Kidney (tissue), 14 donors: ENCODE measurements around the gene ATP1A1. TPM values are rescaled to one million over a fixed set of nuclear protein-coding genes. Genes with fewer than 3 reads are reported as not detected.

Source experiments
- DNase-seq, 5 donors: peaks; one replicate each; pipeline ENCODE4 v3.0.0-alpha.2; 2013 to 2020
- FAIRE-seq: peaks from 2 replicates; lab custom pipeline; 2012; peaks lifted over from hg19 to GRCh38; lab: Jason Lieb, UNC
- H3K27ac ChIP-seq, 2 donors: one replicate each; pipeline ENCODE4 v1.7.0; 2013; ENCODE audit warnings: low read depth in 2 of 2, low read length in 2 of 2, inconsistent platforms in 1 of 2
- H3K27me3 ChIP-seq: one replicate; pipeline ENCODE4 v1.7.1; 2013; ENCODE audit warnings: low read length, inconsistent platforms; ENCODE audit not compliant: control insufficient read depth, insufficient read depth
- H3K36me3 ChIP-seq, 3 donors: one replicate each; pipeline versions ENCODE4 v1.7.0 to v1.7.1; 2013; ENCODE audit warnings: low read length in 3 of 3, control low read depth in 1 of 3, inconsistent platforms in 1 of 3; ENCODE audit not compliant: insufficient read depth in 3 of 3, control insufficient read depth in 2 of 3
- H3K4me1 ChIP-seq, 3 donors: one replicate each; pipeline versions ENCODE4 v1.7.0 to v1.7.1; 2013; ENCODE audit warnings: low read length in 3 of 3, inconsistent platforms in 1 of 3, low read depth in 1 of 3; ENCODE audit not compliant: control insufficient read depth in 2 of 3, insufficient read depth in 2 of 3
- H3K4me3 ChIP-seq, 3 donors: one replicate each; pipeline versions ENCODE4 v1.7.0 to v1.8.1; 2013; ENCODE audit warnings: low read length in 3 of 3, control low read depth in 1 of 3, inconsistent platforms in 1 of 3
- H3K9ac ChIP-seq, 3 donors: one replicate each; pipeline versions ENCODE4 v1.7.0 to v1.7.1; 2013; ENCODE audit warnings: low read length in 3 of 3, control low read depth in 1 of 3, inconsistent platforms in 1 of 3
- H3K9me3 ChIP-seq, 3 donors: one replicate each; pipeline versions ENCODE4 v1.7.0 to v1.7.1; 2013; ENCODE audit warnings: low read length in 3 of 3, control low read depth in 1 of 3, inconsistent platforms in 1 of 3; ENCODE audit not compliant: control insufficient read depth in 2 of 3, insufficient read depth in 1 of 3
- CTCF ChIP-seq: IDR thresholded peaks from 3 replicates; pipeline ENCODE4 v1.5.1; 2012; ENCODE audit warnings: mild to moderate bottlenecking, moderate library complexity, borderline replicate concordance; ENCODE audit not compliant: insufficient read depth; ENCODE audit errors: extremely low read depth
- intact Hi-C: fragments of 100-400 bp; cut with DNase I; formaldehyde crosslinking; loops from one replicate; pipeline ENCODE4 v1.11.1; 2022
- polyA plus RNA-seq: library from polyadenylated mRNA; stranded (reverse); fragments of 350-450 nt; fragmentation: Illumina TruSeq; extraction: RNeasy Lipid Tissue Mini Kit (QIAGEN cat#74804); gene quantifications from one replicate; pipeline ENCODE4 v1.2.3, GENCODE V29; 2014; ENCODE audit warnings: low read depth, low replicate concordance; ENCODE audit not compliant: insufficient read depth
- total RNA-seq: library from RNA; stranded (reverse); fragmentation: NEBNext Ultra II Directional; extraction: Animal tissue kit (Norgen Biotek cat#: 25700); gene quantifications from one replicate; pipeline ENCODE4 v1.2.1, GENCODE V29; 2021
- donor health status: control.
- donor health status: control.
- donor health status: control.
- donor health status: control.
- donor health status: control.
- donor health status: DM: yes; HTN: yes; CAD: no.
- donor health status: Normal renal cell carcinoma (clear cell type).

ATP1A1 gene
- total and polyA plus RNA-seq, 2 donors from 2014 or later = 1,218 to 2,241 TPM

DNA sequence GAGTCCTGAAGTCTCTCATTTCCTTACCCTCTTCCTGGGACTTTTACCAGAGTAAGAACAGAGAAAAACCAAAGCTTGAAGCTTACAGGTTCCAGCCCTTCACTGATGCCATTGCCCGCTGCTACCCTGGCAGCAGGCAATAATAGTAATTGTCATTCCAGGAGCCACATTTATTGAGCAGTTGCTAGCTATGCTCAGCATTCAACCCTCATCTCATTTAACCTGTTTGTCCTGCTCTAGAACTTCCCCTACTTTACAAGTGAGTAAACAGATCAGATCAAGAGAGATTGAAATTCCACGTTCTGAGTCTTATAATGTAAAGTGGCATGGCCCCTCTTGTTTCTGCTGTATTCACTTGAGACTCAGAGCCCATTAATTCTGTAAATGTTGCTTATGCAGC, 80.4 kb downstream of the ATP1A1 start:
- H3K9ac ChIP-seq = no peak overlapping the region
- TF ChIP-seq CTCF = no peak
- no peaks in the 10 kb centered on the region for H3K9me3 ChIP-seq
- DNase-seq (no peak), FAIRE-seq (no peak)
- no peaks in the 10 kb centered on the region for H3K27me3 ChIP-seq
- H3K4me1 ChIP-seq = peaks cover 0 to 3% (median 0%) of the 10 kb centered on the region in 3 donors
- no peaks in the 10 kb centered on the region for H3K36me3 ChIP-seq
- H3K4me3 ChIP-seq = no peak overlapping the region
- intact Hi-C loops = no loop called here
- H3K27ac ChIP-seq = no peak overlapping the region

- no peak for DNase-seq
- FAIRE-seq = no peak
- no peaks in the 10 kb centered on the region for H3K9me3 ChIP-seq
- H3K4me3 ChIP-seq = no peak overlapping the region
- TF ChIP-seq CTCF = no peak
- H3K36me3 ChIP-seq = no peaks in the 10 kb centered on the region
- no peak overlapping the region for H3K9ac ChIP-seq
- no peak overlapping the region for H3K27ac ChIP-seq
- H3K4me1 ChIP-seq = peaks cover 0 to 3% (median 0%) of the 10 kb centered on the region in 3 donors
- no peaks in the 10 kb centered on the region for H3K27me3 ChIP-seq
- intact Hi-C loops = no loop called here
Observed at GRCh38 chr1:116453906-116454305, 80.9 kb downstream of the ATP1A1 start.

Other genes with a start within 250 kb of the ATP1A1 start
- gene CD58, start 197.8 kb downstream of the ATP1A1 start, total RNA-seq = 36.6 TPM
- 27.4 TPM for gene CD58, start 197.8 kb downstream of the ATP1A1 start, polyA plus RNA-seq